Cerebellar cortex (tissue), 1 donor: ENCODE data around the gene GPX3.

ENCODE experiments used
- DNase-seq: peaks from one replicate; pipeline ENCODE4 v3.0.0-alpha.2; 2015; ENCODE audit warnings: low spot score

Gene GPX3

GRCh38 chr5:151058301-151058700 is 37.9 kb downstream of the GPX3 start:
- DNase-seq: no peak

- DNase-seq: no peak
Observed at GRCh38 chr5:151058891-151059489, 38.6 kb downstream of the GPX3 start.

GRCh38 chr5:151060742-151061141 is 40.4 kb downstream of the GPX3 start:
- DNase-seq: no peak

GRCh38 chr5:151062405-151063141 is 42.2 kb downstream of the GPX3 start:
- DNase-seq: no peak

GRCh38 chr5:151063142-151063989 is 43.0 kb downstream of the GPX3 start:
- peak; percentile 65 for DNase-seq

- no peak for DNase-seq
Observed at GRCh38 chr5:151064916-151065499, 44.6 kb downstream of the GPX3 start.

GRCh38 chr5:151065609-151066008 is 45.2 kb downstream of the GPX3 start:
- DNase-seq: no peak

- no peak for DNase-seq
Observed at GRCh38 chr5:151066920-151067319, 46.5 kb downstream of the GPX3 start.

- DNase-seq: no peak
Observed at GRCh38 chr5:151067632-151068432, 47.4 kb downstream of the GPX3 start.

GRCh38 chr5:151068433-151069197 is 48.2 kb downstream of the GPX3 start:
- no peak for DNase-seq

- DNase-seq: no peak
Observed at GRCh38 chr5:151070449-151070848, 50.1 kb downstream of the GPX3 start.

GRCh38 chr5:151071021-151071420 is 50.6 kb downstream of the GPX3 start:
- no peak for DNase-seq

GRCh38 chr5:151071848-151072629 is 51.6 kb downstream of the GPX3 start:
- DNase-seq: no peak

- DNase-seq: no peak
Observed at GRCh38 chr5:151072630-151073025, 52.2 kb downstream of the GPX3 start.

- no peak for DNase-seq
Observed at GRCh38 chr5:151073280-151073679, 52.9 kb downstream of the GPX3 start.

GRCh38 chr5:151074557-151074956 is 54.2 kb downstream of the GPX3 start:
- no peak for DNase-seq

GRCh38 chr5:151075698-151076331 is 55.4 kb downstream of the GPX3 start:
- no peak for DNase-seq

- no peak for DNase-seq
Observed at GRCh38 chr5:151076616-151077015, 56.2 kb downstream of the GPX3 start.

- no peak for DNase-seq
Observed at GRCh38 chr5:151077419-151077818, 57.0 kb downstream of the GPX3 start.

GRCh38 chr5:151077967-151078366 is 57.6 kb downstream of the GPX3 start:
- DNase-seq: no peak
